Ovary (tissue), 9 donors: ENCODE measurements around the gene INPP5E. TPM values are rescaled to one million over a fixed set of nuclear protein-coding genes. Genes with fewer than 3 reads are reported as not detected.

Source experiments
- DNase-seq, 5 donors: peaks; one replicate each; pipeline ENCODE4 v3.0.0-alpha.2; 2019 to 2020
- H3K27ac ChIP-seq, 2 donors: fragments of 200-600 bp; one replicate each; pipeline versions ENCODE4 v1.5.1 to v1.8.0; 2019 to 2022
- H3K27me3 ChIP-seq: fragments of 200-600 bp; one replicate; pipeline ENCODE4 v1.8.0; 2022
- H3K36me3 ChIP-seq: fragments of 200-600 bp; sonication (generic); one replicate; pipeline ENCODE4 v1.5.1; 2019
- H3K4me1 ChIP-seq: one replicate; pipeline ENCODE4 v1.8.1; 2013; ENCODE audit warnings: mild to moderate bottlenecking, moderate library complexity; ENCODE audit not compliant: insufficient read depth
- H3K4me3 ChIP-seq: fragments of 200-600 bp; sonication (generic); one replicate; pipeline ENCODE4 v1.5.1; 2017
- H3K9me3 ChIP-seq, 2 donors: fragments of 200-600 bp in 1 of 2; sonication (generic) in 1 of 2; one replicate each; pipeline versions ENCODE4 v1.5.1 to v1.8.1; 2013 to 2019; ENCODE audit warnings: mild to moderate bottlenecking in 1 of 2, moderate library complexity in 1 of 2
- EP300 ChIP-seq: sonication (generic); formaldehyde crosslinking; IDR thresholded peaks from one replicate; pipeline ENCODE4 v1.6.1; 2017; ENCODE audit warnings: antibody characterized with exemption
- POLR2A ChIP-seq: fragments of 450-650 bp; IDR thresholded peaks from one replicate; pipeline ENCODE4 v1.6.1; 2017; ENCODE audit warnings: antibody characterized with exemption, mild to moderate bottlenecking, moderate library complexity
- WGBS, 3 donors: extraction: QIAGEN DNeasy Blood & Tissue Kit in 1 of 3; methylation state at CpG; one replicate each; pipeline versions ENCODE4 v1.1.5 to v1.1.7; 2013 to 2017; 5-methylcytosine and 5-hydroxymethylcytosine counted together
- intact Hi-C, 4 donors: fragments of 100-400 bp; cut with DNase I; formaldehyde crosslinking; loops; one replicate each; pipeline versions ENCODE4 v1.11.0 to v1.15.1; 2022 to 2023
- polyA plus RNA-seq, 2 donors: library from polyadenylated mRNA; stranded (reverse); fragments of 200-250 nt in 1 of 2; fragments of 350-450 nt in 1 of 2; fragmentation: Illumina TruSeq in 1 of 2; extraction: RNeasy Lipid Tissue Mini Kit (QIAGEN cat#74804) in 1 of 2; gene quantifications; one replicate each; pipeline ENCODE4 v1.2.3, GENCODE V29; 2013 to 2014
- total RNA-seq, 7 donors: library from RNA; depleted of rRNA in 2 of 7; stranded (reverse); fragments of >200 nt in 2 of 7; fragmentation: NEBNext Ultra II Directional in 3 of 7; extraction: Animal tissue kit (Norgen Biotek cat#: 25700) in 3 of 7; gene quantifications; one replicate each; pipeline versions ENCODE4 v1.1.0 to v1.2.4, GENCODE V29; 2016 to 2023
- TF ChIP-seq, protein P1 (sequence below), 3 donors: fragments of 450-650 bp in 2 of 3; fragments of 200-600 bp in 1 of 3; IDR thresholded peaks; one replicate each; pipeline versions ENCODE4 v1.5.1 to v1.8.0; 2016 to 2022; ENCODE audit warnings: antibody characterized with exemption in 3 of 3, mild to moderate bottlenecking in 1 of 3
- donor health status: DM: no; HTN: no; CAD: no; lungs with moderate emphysema.
- donor health status: DM: no; HTN: no; CAD: no.
- donor health status: Bipolar disorder and iron deficiency.
- donor health status: DM: yes; HTN: yes; CAD: no.
- donor health status: DM: no; HTN: no; CAD: no.
- donor health status: DM: yes; HTN: yes; CAD: no.

The INPP5E gene
- total and polyA plus RNA-seq, 9 donors: 3.4 to 18.5 (median 15.0) TPM

DNA sequence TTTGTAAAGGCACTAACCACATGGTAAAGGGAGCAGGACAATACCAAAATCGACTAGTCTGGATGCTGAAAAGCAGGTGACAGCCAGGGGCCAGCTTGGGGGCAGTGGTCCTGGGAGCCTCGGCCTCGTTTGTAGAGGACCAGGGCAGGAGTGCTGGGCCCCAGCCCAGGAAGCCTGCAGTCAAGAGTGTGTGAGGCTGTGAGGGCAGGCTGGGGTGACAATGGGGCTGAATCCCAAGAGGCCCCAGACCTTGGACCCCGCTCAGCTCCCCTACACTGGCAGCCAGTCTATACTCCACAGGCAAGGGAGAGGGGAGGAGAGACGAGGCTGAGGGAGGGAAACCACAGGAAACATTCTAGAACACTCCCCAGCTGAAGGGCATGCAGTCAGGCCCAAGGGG, 2.6 kb upstream of the INPP5E start:
- Histone ChIP-seq H3K4me3 (no peak overlapping the region), H3K27me3 (no peaks in the 10 kb centered on the region), H3K4me1 (peaks cover 13% of the 10 kb centered on the region), H3K9me3 (no peaks in the 10 kb centered on the region), H3K36me3 (no peaks in the 10 kb centered on the region), H3K27ac (no peak overlapping the region)
- WGBS, 3 donors: 72 to 84% (median 73%) methylated on average over 5 of the region's 5 CpGs
- TF ChIP-seq, protein P1, sequence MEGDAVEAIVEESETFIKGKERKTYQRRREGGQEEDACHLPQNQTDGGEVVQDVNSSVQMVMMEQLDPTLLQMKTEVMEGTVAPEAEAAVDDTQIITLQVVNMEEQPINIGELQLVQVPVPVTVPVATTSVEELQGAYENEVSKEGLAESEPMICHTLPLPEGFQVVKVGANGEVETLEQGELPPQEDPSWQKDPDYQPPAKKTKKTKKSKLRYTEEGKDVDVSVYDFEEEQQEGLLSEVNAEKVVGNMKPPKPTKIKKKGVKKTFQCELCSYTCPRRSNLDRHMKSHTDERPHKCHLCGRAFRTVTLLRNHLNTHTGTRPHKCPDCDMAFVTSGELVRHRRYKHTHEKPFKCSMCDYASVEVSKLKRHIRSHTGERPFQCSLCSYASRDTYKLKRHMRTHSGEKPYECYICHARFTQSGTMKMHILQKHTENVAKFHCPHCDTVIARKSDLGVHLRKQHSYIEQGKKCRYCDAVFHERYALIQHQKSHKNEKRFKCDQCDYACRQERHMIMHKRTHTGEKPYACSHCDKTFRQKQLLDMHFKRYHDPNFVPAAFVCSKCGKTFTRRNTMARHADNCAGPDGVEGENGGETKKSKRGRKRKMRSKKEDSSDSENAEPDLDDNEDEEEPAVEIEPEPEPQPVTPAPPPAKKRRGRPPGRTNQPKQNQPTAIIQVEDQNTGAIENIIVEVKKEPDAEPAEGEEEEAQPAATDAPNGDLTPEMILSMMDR (IDR thresholded peaks at IDR 0.05): no peak
- no peak for TF ChIP-seq EP300
- TF ChIP-seq POLR2A: no peak
- intact Hi-C loops: no loop called here
- no peak for DNase-seq

DNA sequence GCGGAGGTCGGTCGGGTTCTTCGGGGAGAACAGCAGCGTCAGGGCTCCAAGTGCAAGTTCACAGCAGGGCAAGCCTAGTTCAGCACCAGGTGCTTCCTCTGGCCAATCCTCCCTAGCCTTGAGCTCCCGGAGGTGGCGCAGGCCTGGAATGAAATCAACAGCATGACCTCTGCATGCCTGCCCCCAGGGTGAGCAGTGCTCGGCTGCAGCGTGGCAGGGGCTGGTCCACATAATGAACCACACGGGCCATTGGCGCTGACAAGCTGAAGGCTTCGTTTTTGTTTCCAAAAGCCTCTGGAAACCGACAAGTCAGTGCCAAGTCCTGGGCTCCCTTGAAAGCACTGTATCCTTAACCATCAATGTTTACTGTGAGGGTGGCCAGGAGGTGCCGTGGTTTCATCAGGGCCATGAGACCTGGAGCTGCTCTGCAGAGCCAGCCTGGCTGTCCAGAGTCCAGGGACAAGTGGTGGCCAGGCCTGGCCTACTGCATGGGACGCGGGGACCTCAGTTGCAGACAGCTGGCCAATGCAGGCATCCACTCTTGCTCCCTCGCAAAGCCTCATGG, 2.1 kb upstream of the INPP5E start:
- DNase-seq: no peak
- H3K27ac ChIP-seq: no peak overlapping the region
- no peak for TF ChIP-seq EP300
- TF ChIP-seq, protein P1 (IDR thresholded peaks at IDR 0.05): no peak
- no peak for TF ChIP-seq POLR2A
- 74 to 83% (median 78%) methylated on average over 17 of the region's 17 CpGs for WGBS, 3 donors
- peaks cover 13% of the 10 kb centered on the region for H3K4me1 ChIP-seq
- no peaks in the 10 kb centered on the region for H3K36me3 ChIP-seq
- H3K27me3 ChIP-seq: no peaks in the 10 kb centered on the region
- H3K9me3 ChIP-seq: no peaks in the 10 kb centered on the region
- intact Hi-C loops: no loop called here
- no peak overlapping the region for H3K4me3 ChIP-seq

DNA sequence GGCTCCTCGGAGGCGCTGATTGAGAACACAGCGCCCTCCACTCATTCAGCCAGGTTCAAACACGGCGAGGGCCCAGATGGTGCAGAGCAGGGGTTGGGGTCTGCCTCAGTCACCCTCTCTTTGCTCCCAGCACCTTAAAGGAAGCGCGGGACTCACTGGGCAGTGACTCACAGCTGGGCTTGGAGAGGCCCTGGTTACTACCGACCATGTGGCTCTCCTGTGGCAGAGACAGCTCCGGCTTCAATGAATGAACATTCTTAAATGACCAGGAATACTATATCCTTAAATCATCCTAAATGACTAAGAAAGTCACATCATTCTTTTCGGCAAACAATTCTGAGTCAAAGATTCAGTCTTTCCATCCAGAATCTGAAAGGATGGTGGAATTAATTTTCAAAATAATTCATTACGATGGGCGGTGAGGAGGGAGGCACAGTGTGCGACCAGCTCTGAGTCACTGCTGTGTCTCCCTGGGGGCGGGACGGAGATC, 1.6 kb upstream of the INPP5E start:
- H3K4me1 ChIP-seq: peaks cover 13% of the 10 kb centered on the region
- no peaks in the 10 kb centered on the region for H3K9me3 ChIP-seq
- H3K27ac ChIP-seq: no peak overlapping the region
- no peak overlapping the region for H3K4me3 ChIP-seq
- 84 to 88% (median 88%) methylated on average over 15 of the region's 15 CpGs for WGBS, 3 donors
- H3K36me3 ChIP-seq: no peaks in the 10 kb centered on the region
- no peaks in the 10 kb centered on the region for H3K27me3 ChIP-seq
- TF ChIP-seq, protein P1 (IDR thresholded peaks at IDR 0.05): no peak
- TF ChIP-seq EP300 (no peak), POLR2A (no peak)
- intact Hi-C loops: no loop called here
- DNase-seq: no peak

DNA sequence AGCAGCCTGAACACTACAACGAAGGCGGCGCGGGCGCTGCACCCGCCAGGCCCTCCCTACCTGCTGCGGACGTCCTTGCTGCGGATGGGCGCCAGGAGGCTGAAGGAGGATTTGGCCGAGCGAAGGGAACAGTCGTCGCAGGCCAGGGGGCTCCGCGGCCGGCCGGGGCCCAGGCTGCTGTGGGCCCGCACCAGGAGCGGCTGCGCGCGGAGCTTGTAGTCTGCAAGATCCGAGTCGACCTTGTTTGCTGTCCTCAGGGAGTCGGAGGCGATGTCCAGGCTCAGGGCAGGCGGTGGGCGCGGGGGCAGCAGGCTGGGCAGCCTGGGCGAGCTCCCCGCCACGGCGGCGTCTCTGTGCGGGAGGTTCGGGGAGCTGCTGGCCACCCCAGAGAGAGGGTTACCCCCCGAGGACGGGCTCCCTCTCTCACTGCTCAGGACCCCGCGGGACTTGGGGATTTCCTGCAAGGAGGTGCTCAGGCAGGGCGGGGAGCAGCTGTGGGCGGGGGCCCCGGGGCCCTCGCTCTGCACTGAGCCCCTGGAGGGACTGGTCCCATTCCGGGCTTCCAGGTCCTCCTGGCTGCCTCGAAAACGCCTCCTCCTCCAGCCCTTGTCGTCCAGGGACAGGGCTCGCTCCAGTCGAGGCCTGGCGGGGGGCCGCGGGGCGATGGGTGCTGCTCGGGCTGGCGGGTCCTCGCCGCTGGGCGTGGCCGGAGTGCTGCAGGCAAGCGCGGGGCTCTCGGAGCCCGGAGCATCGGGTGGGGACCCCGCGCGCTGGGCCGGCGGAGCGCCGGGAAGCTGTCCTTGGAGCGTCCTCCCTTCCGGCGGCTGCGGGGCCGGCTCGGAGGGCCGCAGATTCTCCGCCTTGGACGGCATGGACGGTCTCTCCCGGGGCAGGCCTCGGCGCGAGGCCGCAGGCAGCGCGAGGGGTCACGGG, 831 bp downstream of the INPP5E start:
- peaks cover 13% of the 10 kb centered on the region for H3K4me1 ChIP-seq
- H3K27ac ChIP-seq: peak overlapping the region; percentile 7 to 58
- WGBS, 3 donors: 0 to 1% (median 1%) methylated on average over 41 to 91 of the region's 91 CpGs
- no peaks in the 10 kb centered on the region for H3K36me3 ChIP-seq
- H3K9me3 ChIP-seq: no peaks in the 10 kb centered on the region
- H3K27me3 ChIP-seq: no peaks in the 10 kb centered on the region
- TF ChIP-seq POLR2A (no peak), EP300 (no peak)
- TF ChIP-seq, protein P1 (IDR thresholded peaks at IDR 0.05): no peak
- DNase-seq: peak in 3 of 5 donors; percentile 43 to 56 (median 50)
- intact Hi-C loops: no loop called here
- H3K4me3 ChIP-seq: peak overlapping the region; percentile 89
